Glutamatergic neuron (in vitro differentiated cells): Measurements from ENCODE around the gene GK. TPM values are rescaled to one million over a fixed set of nuclear protein-coding genes. Genes with fewer than 3 reads are reported as not detected.
"Not testable (repeated sequence)": the region's sequence is repeated elsewhere in the genome, so short reads cannot be mapped to it uniquely, and the experiment has no call there.

Experiments used
- DNase-seq: peaks from one replicate; pipeline ENCODE4 v3.0.0; 2022
- H3K27ac Mint-ChIP-seq: one replicate; pipeline ENCODE4 v1.8.0; 2020; ENCODE audit warnings: mild to moderate bottlenecking, mixed read lengths, inconsistent platforms; ENCODE audit not compliant: unreplicated experiment
- H3K27me3 Mint-ChIP-seq: one replicate; pipeline ENCODE4 v1.8.0; 2020; ENCODE audit warnings: mild to moderate bottlenecking, moderate library complexity, mixed read lengths, inconsistent platforms; ENCODE audit not compliant: unreplicated experiment
- H3K36me3 Mint-ChIP-seq: one replicate; pipeline ENCODE4 v1.8.0; 2020; ENCODE audit warnings: mild to moderate bottlenecking, mixed read lengths, inconsistent platforms; ENCODE audit not compliant: unreplicated experiment
- H3K4me1 Mint-ChIP-seq: one replicate; pipeline ENCODE4 v1.8.0; 2020; ENCODE audit warnings: mild to moderate bottlenecking, low read depth, mixed read lengths, inconsistent platforms; ENCODE audit not compliant: unreplicated experiment
- H3K4me3 Mint-ChIP-seq: one replicate; pipeline ENCODE4 v1.8.0; 2020; ENCODE audit warnings: mild to moderate bottlenecking, mixed read lengths, inconsistent platforms; ENCODE audit not compliant: unreplicated experiment
- H3K9me3 Mint-ChIP-seq: one replicate; pipeline ENCODE4 v1.8.0; 2020; ENCODE audit warnings: mild to moderate bottlenecking, moderate library complexity, mixed read lengths, inconsistent platforms; ENCODE audit not compliant: unreplicated experiment
- total RNA-seq: library from RNA; stranded (reverse); fragmentation: NEBNext Ultra II Directional; extraction: Animal tissue kit (Norgen Biotek cat#: 25700); gene quantifications from one replicate; pipeline ENCODE4 v1.2.1, GENCODE V29; 2021; ENCODE audit not compliant: unreplicated experiment
- TF ChIP-seq, protein P1 (sequence below): fragments of 200-600 bp; sonication (generic); IDR thresholded peaks from one replicate; pipeline ENCODE4 v1.5.0; 2021; ENCODE audit not compliant: partially characterized antibody, unreplicated experiment

Gene GK
- total RNA-seq, 1 donor from 2014 or later = 2.0 TPM

DNA sequence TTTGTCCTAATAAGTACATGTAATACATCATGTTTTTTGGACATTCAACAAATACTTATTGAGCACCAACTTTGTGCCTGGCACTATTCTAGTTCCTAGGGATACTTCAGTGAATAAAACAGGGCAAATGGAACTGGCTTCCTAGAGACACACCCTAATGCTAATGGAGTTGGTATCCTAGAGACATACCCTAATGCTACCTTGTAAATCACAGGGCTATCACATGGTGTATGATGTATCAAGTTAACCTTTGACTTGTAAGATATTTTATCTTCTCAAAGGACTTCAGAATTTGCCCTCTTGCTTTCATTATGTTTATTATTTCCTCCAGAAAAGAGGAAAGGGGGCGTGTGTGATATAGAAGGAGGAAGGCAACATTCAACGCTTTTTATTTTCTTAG is 10.1 kb downstream of the GK start:
- no peaks in the 10 kb centered on the region for H3K27me3 Mint-ChIP-seq
- H3K4me3 Mint-ChIP-seq = no peak overlapping the region
- no peaks in the 10 kb centered on the region for H3K36me3 Mint-ChIP-seq
- no peak overlapping the region for H3K27ac Mint-ChIP-seq
- no peak for DNase-seq
- no peaks in the 10 kb centered on the region for H3K4me1 Mint-ChIP-seq
- TF ChIP-seq, protein P1, sequence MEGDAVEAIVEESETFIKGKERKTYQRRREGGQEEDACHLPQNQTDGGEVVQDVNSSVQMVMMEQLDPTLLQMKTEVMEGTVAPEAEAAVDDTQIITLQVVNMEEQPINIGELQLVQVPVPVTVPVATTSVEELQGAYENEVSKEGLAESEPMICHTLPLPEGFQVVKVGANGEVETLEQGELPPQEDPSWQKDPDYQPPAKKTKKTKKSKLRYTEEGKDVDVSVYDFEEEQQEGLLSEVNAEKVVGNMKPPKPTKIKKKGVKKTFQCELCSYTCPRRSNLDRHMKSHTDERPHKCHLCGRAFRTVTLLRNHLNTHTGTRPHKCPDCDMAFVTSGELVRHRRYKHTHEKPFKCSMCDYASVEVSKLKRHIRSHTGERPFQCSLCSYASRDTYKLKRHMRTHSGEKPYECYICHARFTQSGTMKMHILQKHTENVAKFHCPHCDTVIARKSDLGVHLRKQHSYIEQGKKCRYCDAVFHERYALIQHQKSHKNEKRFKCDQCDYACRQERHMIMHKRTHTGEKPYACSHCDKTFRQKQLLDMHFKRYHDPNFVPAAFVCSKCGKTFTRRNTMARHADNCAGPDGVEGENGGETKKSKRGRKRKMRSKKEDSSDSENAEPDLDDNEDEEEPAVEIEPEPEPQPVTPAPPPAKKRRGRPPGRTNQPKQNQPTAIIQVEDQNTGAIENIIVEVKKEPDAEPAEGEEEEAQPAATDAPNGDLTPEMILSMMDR = no peak
- H3K9me3 Mint-ChIP-seq = no peaks in the 10 kb centered on the region

- TF ChIP-seq, protein P1 = no peak
- Mint-ChIP-seq H3K27ac (no peak overlapping the region), H3K4me1 (no peaks in the 10 kb centered on the region), H3K27me3 (no peaks in the 10 kb centered on the region), H3K4me3 (no peak overlapping the region), H3K36me3 (no peaks in the 10 kb centered on the region), H3K9me3 (no peaks in the 10 kb centered on the region)
- no peak for DNase-seq
Observed at GRCh38 chrX:30665471-30665870, 12.2 kb downstream of the GK start.

DNA sequence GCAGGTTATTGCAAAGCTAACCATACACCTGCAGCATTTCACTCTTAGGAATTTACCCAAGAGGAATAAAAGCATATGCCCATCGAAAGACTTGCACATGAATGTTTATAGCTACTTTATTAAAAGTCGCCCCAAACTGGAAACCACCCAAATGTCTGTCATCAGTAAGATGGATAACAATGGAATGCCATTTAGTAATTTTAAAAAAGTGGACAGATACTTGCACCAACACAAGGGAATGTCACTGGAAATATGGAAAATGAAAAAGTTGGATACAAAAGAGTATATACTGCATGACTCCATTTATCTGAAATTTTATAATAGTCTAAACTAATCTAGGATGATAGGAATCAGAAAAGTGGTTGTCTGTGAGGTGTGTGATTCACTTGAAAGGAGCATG is 12.9 kb downstream of the GK start:
- DNase-seq = no peak
- Mint-ChIP-seq H3K27ac (no peak overlapping the region), H3K4me1 (no peaks in the 10 kb centered on the region), H3K36me3 (no peaks in the 10 kb centered on the region), H3K27me3 (no peaks in the 10 kb centered on the region), H3K4me3 (no peak overlapping the region), H3K9me3 (no peaks in the 10 kb centered on the region)
- TF ChIP-seq, protein P1 = no peak

DNA sequence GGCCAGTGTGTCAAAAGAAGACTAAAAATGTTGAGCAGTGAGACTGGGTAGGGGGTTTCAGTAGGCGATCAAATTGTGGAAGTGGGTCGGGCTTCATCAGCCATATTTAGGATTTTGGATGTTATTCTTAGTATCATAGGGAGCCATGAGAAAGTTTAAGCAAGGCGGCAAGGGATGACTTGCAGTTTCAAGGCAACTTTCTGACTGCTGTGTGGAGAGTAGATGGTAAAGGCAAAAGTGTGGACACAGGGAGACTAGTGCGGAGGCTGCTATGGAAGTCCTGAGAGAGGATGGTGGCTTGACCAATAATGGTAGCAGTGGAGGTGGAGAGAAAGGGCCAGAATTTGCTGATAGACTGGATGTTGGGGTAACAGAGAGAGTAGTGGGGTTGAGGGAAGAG is 15.4 kb downstream of the GK start:
- DNase-seq = no peak
- TF ChIP-seq, protein P1 = no peak
- Mint-ChIP-seq H3K27ac (no peak overlapping the region), H3K27me3 (no peaks in the 10 kb centered on the region), H3K4me3 (no peak overlapping the region), H3K4me1 (no peaks in the 10 kb centered on the region), H3K9me3 (no peaks in the 10 kb centered on the region), H3K36me3 (no peaks in the 10 kb centered on the region)

GRCh38 chrX:30671189-30671588 is 18.0 kb downstream of the GK start:
- H3K4me3 Mint-ChIP-seq, H3K27ac Mint-ChIP-seq, H3K9me3 Mint-ChIP-seq, DNase-seq, H3K27me3 Mint-ChIP-seq, H3K4me1 Mint-ChIP-seq, H3K36me3 Mint-ChIP-seq: not testable (repeated sequence)
